ENCODE measurements around the gene EIF4G3. TPM values are rescaled to one million over a fixed set of nuclear protein-coding genes. Genes with fewer than 3 reads are reported as not detected.
"Not testable (repeated sequence)": the region's sequence is repeated elsewhere in the genome, so short reads cannot be mapped to it uniquely, and the experiment has no call there.

EIF4G3 gene
- total RNA-seq, 4 donors from 2014 or later = 42.1 to 63.2 (median 43.5) TPM

DNA sequence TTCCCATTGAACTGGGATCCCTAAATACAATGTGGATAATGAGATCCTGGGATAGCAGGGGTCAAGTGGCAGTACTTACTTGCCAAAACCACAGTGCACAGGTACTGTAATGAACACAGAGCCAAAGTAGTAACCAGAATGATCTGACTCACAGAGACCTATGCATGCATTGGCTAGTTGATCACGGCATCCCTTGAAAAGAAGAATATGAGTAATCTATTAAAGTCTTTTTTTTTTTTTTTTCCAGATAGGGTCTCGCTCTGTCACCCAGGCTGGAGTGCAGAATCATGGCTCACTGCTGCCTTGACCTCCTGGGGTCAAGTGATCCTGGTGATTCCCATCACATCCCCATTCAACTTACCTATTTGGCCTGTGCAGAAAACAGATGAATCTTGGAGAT lies 29.4 kb upstream of the EIF4G3 start:
- TF ChIP-seq, protein P1, sequence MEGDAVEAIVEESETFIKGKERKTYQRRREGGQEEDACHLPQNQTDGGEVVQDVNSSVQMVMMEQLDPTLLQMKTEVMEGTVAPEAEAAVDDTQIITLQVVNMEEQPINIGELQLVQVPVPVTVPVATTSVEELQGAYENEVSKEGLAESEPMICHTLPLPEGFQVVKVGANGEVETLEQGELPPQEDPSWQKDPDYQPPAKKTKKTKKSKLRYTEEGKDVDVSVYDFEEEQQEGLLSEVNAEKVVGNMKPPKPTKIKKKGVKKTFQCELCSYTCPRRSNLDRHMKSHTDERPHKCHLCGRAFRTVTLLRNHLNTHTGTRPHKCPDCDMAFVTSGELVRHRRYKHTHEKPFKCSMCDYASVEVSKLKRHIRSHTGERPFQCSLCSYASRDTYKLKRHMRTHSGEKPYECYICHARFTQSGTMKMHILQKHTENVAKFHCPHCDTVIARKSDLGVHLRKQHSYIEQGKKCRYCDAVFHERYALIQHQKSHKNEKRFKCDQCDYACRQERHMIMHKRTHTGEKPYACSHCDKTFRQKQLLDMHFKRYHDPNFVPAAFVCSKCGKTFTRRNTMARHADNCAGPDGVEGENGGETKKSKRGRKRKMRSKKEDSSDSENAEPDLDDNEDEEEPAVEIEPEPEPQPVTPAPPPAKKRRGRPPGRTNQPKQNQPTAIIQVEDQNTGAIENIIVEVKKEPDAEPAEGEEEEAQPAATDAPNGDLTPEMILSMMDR (IDR thresholded peaks at IDR 0.05 in 4 of 5, conservative IDR thresholded peaks at IDR 0.05 in 1 of 5) = no peak
- TF ChIP-seq POLR2A (IDR thresholded peaks at IDR 0.05) = no peak
- Histone ChIP-seq H3K9me3 (no peaks in the 10 kb centered on the region), H3K36me3 (no peaks in the 10 kb centered on the region), H3K27ac (no peak overlapping the region), H3K4me1 (no peaks in the 10 kb centered on the region), H3K27me3 (no peaks in the 10 kb centered on the region), H3K4me3 (no peak overlapping the region)
- DNase-seq (no peak), ATAC-seq (no peak)
- intact Hi-C loops (cut with DNase I; ENCODE audit: low total_unique reads) = no loop called here
- in situ Hi-C loops (cut with MboI; ENCODE audit: low sequenced_read_pairs in 4 of 4) = no loop called here

DNA sequence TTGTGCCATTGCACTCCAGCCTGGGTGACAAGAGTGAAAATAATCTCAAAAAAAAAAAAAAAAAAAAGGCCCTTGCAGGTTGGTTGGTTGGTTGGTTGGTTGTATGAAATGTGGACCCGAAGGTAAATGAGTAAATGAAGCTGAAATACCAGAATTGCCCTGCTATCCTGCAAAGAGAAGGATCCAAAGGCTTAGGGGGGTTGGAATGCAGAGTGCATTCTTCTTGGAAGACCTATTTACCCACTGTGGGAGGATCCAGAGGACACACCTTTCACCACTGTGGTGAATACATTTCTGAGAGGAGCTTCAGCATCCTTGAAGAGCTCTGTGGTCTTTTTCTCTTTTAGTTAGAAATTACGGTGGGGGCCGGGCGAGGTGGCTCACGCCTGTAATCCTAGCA lies 28.7 kb upstream of the EIF4G3 start:
- Histone ChIP-seq H3K27me3 (no peaks in the 10 kb centered on the region), H3K9me3 (no peaks in the 10 kb centered on the region), H3K27ac (no peak overlapping the region), H3K4me1 (no peaks in the 10 kb centered on the region), H3K36me3 (no peaks in the 10 kb centered on the region), H3K4me3 (no peak overlapping the region)
- no peak for ATAC-seq
- intact Hi-C loops (cut with DNase I; ENCODE audit: low total_unique reads) (no loop called here), in situ Hi-C loops (cut with MboI; ENCODE audit: low sequenced_read_pairs in 4 of 4) (no loop called here)
- TF ChIP-seq, protein P1 (IDR thresholded peaks at IDR 0.05 in 4 of 5, conservative IDR thresholded peaks at IDR 0.05 in 1 of 5) = no peak
- TF ChIP-seq POLR2A (IDR thresholded peaks at IDR 0.05) = no peak
- DNase-seq = no peak

DNA sequence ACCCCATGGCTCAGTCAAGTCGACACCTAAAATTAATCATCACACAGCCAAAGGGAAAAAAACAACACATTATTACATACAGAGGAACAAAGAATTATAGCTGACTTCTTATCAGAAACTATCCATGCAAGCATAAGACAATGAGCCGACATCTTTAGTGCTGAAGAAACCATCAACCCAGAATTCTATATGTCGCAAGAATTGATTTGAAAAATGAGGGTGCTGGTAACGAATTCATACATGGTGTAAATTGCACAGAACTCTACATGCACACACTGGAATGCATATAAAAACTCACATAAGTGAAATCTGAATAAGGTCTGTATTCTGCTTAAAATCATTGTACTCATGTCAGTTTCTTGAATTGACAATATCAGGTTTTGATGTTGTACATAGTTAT lies 25.0 kb upstream of the EIF4G3 start:
- ATAC-seq = no peak
- TF ChIP-seq POLR2A (IDR thresholded peaks at IDR 0.05) = no peak
- TF ChIP-seq, protein P1 (IDR thresholded peaks at IDR 0.05 in 4 of 5, conservative IDR thresholded peaks at IDR 0.05 in 1 of 5) = no peak
- H3K4me1 ChIP-seq = no peaks in the 10 kb centered on the region
- intact Hi-C loops (cut with DNase I; ENCODE audit: low total_unique reads) (no loop called here), in situ Hi-C loops (cut with MboI; ENCODE audit: low sequenced_read_pairs in 4 of 4) (no loop called here)
- DNase-seq = no peak
- H3K9me3 ChIP-seq = no peaks in the 10 kb centered on the region
- H3K4me3 ChIP-seq = no peak overlapping the region
- H3K27ac ChIP-seq = no peak overlapping the region
- H3K36me3 ChIP-seq = no peaks in the 10 kb centered on the region
- no peaks in the 10 kb centered on the region for H3K27me3 ChIP-seq

DNA sequence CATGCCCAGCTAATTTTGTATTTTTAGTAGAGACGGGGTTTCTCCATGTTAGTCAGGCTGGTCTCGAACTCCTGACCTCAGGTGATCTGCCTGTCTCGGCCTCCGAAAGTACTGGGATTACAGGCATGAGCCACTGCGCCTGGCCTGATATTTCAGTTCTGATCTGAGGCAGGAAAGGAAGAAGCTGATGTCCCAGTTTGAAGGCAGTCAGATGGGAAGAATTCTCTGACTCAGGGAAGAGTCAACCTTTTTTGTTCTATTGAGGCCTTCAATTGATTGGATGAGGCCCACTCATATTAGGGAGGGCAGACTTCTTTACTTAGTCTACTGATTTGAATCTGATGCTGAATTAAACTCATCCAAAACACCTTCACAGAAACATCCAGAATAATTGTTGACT lies 24.5 kb upstream of the EIF4G3 start:
- not testable (repeated sequence) for H3K4me3 ChIP-seq, ATAC-seq

DNA sequence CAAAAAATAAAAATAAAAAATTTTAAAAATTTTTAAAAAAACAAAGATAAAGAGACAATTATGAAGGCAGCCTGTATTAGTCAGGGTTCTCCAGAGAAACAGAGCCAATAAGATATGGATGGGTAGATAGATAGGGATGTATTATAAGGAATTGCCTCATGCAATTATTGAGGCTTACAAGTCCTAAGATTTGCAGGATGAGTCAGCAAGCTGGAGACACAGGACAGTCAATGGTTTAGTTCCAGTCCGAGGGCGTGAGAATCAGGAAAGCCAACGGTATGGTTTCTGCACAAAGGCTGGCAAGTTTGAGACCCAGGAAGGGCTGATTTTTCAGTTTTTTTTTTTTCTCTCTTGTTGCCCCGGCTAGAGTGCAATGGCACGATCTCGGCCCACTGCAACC lies 24.1 kb upstream of the EIF4G3 start:
- intact Hi-C loops (cut with DNase I; ENCODE audit: low total_unique reads) (no loop called here), in situ Hi-C loops (cut with MboI; ENCODE audit: low sequenced_read_pairs in 4 of 4) (no loop called here)
- ATAC-seq = no peak

More for the DNA sequence above, 24.5 kb upstream of the EIF4G3 start:
- H3K27me3 ChIP-seq; H3K36me3 ChIP-seq; DNase-seq; H3K27ac ChIP-seq; H3K9me3 ChIP-seq; in situ Hi-C loops (cut with MboI; ENCODE audit: low sequenced_read_pairs in 4 of 4); H3K4me1 ChIP-seq; intact Hi-C loops (cut with DNase I; ENCODE audit: low total_unique reads): not testable (repeated sequence)

More for the DNA sequence above, 24.1 kb upstream of the EIF4G3 start:
- Histone ChIP-seq H3K4me1 (no peaks in the 10 kb centered on the region), H3K9me3 (no peaks in the 10 kb centered on the region), H3K4me3 (no peak overlapping the region), H3K36me3 (no peaks in the 10 kb centered on the region), H3K27ac (no peak overlapping the region), H3K27me3 (no peaks in the 10 kb centered on the region)
- DNase-seq = no peak
- TF ChIP-seq, protein P1 (IDR thresholded peaks at IDR 0.05 in 4 of 5, conservative IDR thresholded peaks at IDR 0.05 in 1 of 5) = no peak
- TF ChIP-seq POLR2A (IDR thresholded peaks at IDR 0.05) = no peak

Measured in gastrocnemius medialis (tissue), 4 donors.